OCI-LY7 (cell line): ENCODE results near the gene ACSL6. TPM values are rescaled to one million over a fixed set of nuclear protein-coding genes. Genes with fewer than 3 reads are reported as not detected.

Source experiments
- BruUV-seq: library from RNA; stranded (reverse); fragments of 400-500 nt; replicated peaks from 2 replicates; lab custom pipeline; 2021; lab: Mats Ljungman, UMichigan
- CTCF ChIA-PET: fragments of 300-600 bp; sonication (Branson Sonifier 250); formaldehyde crosslinking; loops from one replicate; lab custom pipeline; 2022; ENCODE audit warnings: antibody characterized with exemption; ENCODE audit not compliant: unreplicated experiment; lab: Charles Lee
- POLR2A ChIA-PET: fragments of 300-600 bp; sonication (Branson Sonifier 250); formaldehyde crosslinking; loops from one replicate; lab custom pipeline; 2022; ENCODE audit warnings: antibody characterized with exemption; lab: Charles Lee
- DNase-seq: peaks from one replicate; pipeline ENCODE4 v3.0.0-alpha.2; 2015; ENCODE audit warnings: low spot score
- H2AFZ ChIP-seq: fragments of 200-600 bp; sonication (generic), shearing (Covaris generic); 2 replicates; pipeline ENCODE4 v1.6.1; 2014; ENCODE audit warnings: mild to moderate bottlenecking, antibody characterized with exemption, low read length, moderate library complexity
- H3K27ac ChIP-seq: fragments of 200-600 bp; sonication (generic); 2 replicates; pipeline ENCODE4 v1.5.1; 2014; ENCODE audit warnings: mixed run types, low read depth, mild to moderate bottlenecking, moderate library complexity, low read length, inconsistent platforms; ENCODE audit not compliant: poor library complexity, severe bottlenecking
- H3K36me3 ChIP-seq: fragments of 200-600 bp; sonication (generic); 2 replicates; pipeline ENCODE4 v1.6.1; 2014; ENCODE audit warnings: mild to moderate bottlenecking, antibody characterized with exemption, low read length, moderate library complexity, mixed read lengths; ENCODE audit not compliant: insufficient read depth
- H3K4me1 ChIP-seq: fragments of 200-600 bp; sonication (generic); 2 replicates; pipeline ENCODE4 v1.5.1; 2014; ENCODE audit warnings: mild to moderate bottlenecking, low read length; ENCODE audit not compliant: insufficient read depth, poor library complexity, severe bottlenecking
- H3K4me2 ChIP-seq: fragments of 200-600 bp; sonication (generic); 2 replicates; pipeline ENCODE4 v1.6.1; 2014; ENCODE audit warnings: mild to moderate bottlenecking, low read length
- H3K4me3 ChIP-seq: fragments of 200-600 bp; sonication (generic); 2 replicates; pipeline ENCODE4 v1.5.1; 2014; ENCODE audit warnings: mild to moderate bottlenecking, low read depth, low read length; ENCODE audit not compliant: poor library complexity, severe bottlenecking
- H3K79me2 ChIP-seq: fragments of 200-600 bp; sonication (generic); 2 replicates; pipeline ENCODE4 v1.6.1; 2016; ENCODE audit warnings: low read depth, mild to moderate bottlenecking, low read length, moderate library complexity, mixed read lengths; ENCODE audit not compliant: insufficient read depth
- H3K9me2 ChIP-seq: fragments of 200-600 bp; sonication (generic); 2 replicates; pipeline ENCODE4 v1.6.1; 2016; ENCODE audit warnings: mild to moderate bottlenecking, low read length, mixed read lengths; ENCODE audit not compliant: insufficient read depth
- H3K9me3 ChIP-seq: fragments of 200-600 bp; sonication (generic); 2 replicates; pipeline ENCODE4 v1.6.1; 2014; ENCODE audit warnings: mild to moderate bottlenecking, mixed run types, low read length, mixed read lengths
- H4K20me1 ChIP-seq: fragments of 200-600 bp; sonication (generic); 2 replicates; pipeline ENCODE4 v1.6.1; 2014; ENCODE audit warnings: mild to moderate bottlenecking, antibody characterized with exemption, low read length, moderate library complexity, mixed read lengths; ENCODE audit not compliant: insufficient read depth
- CTCF ChIP-seq: fragments of 200-600 bp; sonication (generic); conservative IDR thresholded peaks from 2 replicates; pipeline ENCODE4 v1.5.1; 2014; ENCODE audit warnings: mild to moderate bottlenecking, antibody characterized with exemption, low read length, moderate library complexity, mixed read lengths
- EZH2phosphoT487 ChIP-seq: fragments of 200-600 bp; sonication (generic); IDR thresholded peaks from 2 replicates; pipeline ENCODE4 v1.6.1; 2018; ENCODE audit warnings: low read depth, borderline replicate concordance, mild to moderate bottlenecking, mixed run types, antibody characterized with exemption, low read length, moderate library complexity, mixed read lengths
- intact Hi-C: fragments of 100-400 bp; cut with micrococcal nuclease; formaldehyde crosslinking; loops from one replicate; pipeline ENCODE4 v1.10.0; 2022; ENCODE audit not compliant: unreplicated experiment
- total RNA-seq, 2 experiments: library from RNA; depleted of rRNA in 1 of 2; stranded (reverse); fragments of >200 nt in 1 of 2; shearing (Covaris generic) in 1 of 2; gene quantifications; 2 replicates each; pipeline ENCODE4 v1.2.3, GENCODE V29; 2014 to 2022

ACSL6 gene
- total RNA-seq, 2 experiments from 2014 or later: not detected

DNA sequence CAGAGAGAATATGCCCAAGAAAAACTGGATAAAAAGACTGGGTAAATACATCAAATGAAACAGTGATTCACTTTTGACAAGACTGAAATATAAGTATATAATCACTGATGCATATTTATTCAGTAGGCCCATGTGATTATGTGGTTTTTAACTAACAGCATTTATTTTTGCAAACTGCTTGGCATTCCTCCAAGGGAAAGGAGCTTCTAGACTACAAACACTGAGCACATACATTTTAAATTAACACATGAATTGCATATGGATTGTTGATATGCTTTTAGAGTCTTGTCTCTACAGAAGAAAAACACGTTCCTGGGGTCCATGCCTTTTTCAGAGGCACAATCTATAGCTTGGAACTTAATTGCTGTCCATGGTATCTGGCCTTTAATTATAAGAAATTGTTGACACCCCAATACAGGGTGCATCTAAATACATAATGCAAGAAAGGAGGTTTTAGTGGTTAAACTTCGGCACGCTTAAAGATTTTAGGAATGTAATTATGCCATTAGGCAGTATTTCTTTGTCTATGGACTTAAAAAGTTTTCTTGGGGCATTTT is 59.1 kb downstream of the ACSL6 start:
- H3K9me2 ChIP-seq: no peaks in the 10 kb centered on the region
- H3K4me1 ChIP-seq: no peaks in the 10 kb centered on the region
- no peaks in the 10 kb centered on the region for H3K79me2 ChIP-seq
- no peak overlapping the region for H3K4me2 ChIP-seq
- H2AFZ ChIP-seq: no peak overlapping the region
- no peaks in the 10 kb centered on the region for H3K9me3 ChIP-seq
- H3K4me3 ChIP-seq: no peak overlapping the region
- no peak for DNase-seq
- no peaks in the 10 kb centered on the region for H3K36me3 ChIP-seq
- H4K20me1 ChIP-seq: no peaks in the 10 kb centered on the region
- BruUV-seq: no TSS peak
- TF ChIP-seq CTCF: no peak
- no peak for TF ChIP-seq EZH2phosphoT487
- intact Hi-C loops: no loop called here
- H3K27ac ChIP-seq: no peak overlapping the region
- CTCF ChIA-PET: no interaction called here
- POLR2A ChIA-PET: no interaction called here

DNA sequence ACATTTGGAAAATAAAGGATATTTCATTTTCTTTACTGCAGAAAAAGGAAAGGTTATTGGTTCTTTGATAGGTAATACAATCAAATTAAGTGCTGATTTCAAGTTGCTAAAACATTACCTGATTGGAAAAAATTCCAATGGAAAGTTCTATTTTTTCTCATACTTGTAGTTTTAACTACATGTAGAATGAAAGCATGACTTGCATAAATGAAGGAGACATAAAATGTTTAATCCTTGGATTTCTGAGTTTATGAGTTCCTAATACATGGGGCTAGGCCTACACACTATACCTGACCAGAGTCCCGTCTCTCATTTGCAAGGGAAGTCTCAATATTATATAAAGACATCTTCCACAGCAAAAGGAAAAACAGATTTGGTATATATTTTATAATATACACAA is 60.8 kb downstream of the ACSL6 start:
- intact Hi-C loops: no loop called here
- DNase-seq: no peak
- TF ChIP-seq CTCF (no peak), EZH2phosphoT487 (no peak)
- no peaks in the 10 kb centered on the region for H3K79me2 ChIP-seq
- no peaks in the 10 kb centered on the region for H3K9me2 ChIP-seq
- H3K36me3 ChIP-seq: no peaks in the 10 kb centered on the region
- no TSS peak for BruUV-seq
- ChIA-PET POLR2A (no interaction called here), CTCF (no interaction called here)
- no peaks in the 10 kb centered on the region for H3K4me1 ChIP-seq
- no peak overlapping the region for H2AFZ ChIP-seq
- no peak overlapping the region for H3K4me2 ChIP-seq
- no peaks in the 10 kb centered on the region for H4K20me1 ChIP-seq
- no peaks in the 10 kb centered on the region for H3K9me3 ChIP-seq
- H3K4me3 ChIP-seq: no peak overlapping the region
- H3K27ac ChIP-seq: no peak overlapping the region

GRCh38 chr5:131947445-131947844 is 64.0 kb downstream of the ACSL6 start:
- BruUV-seq: no TSS peak
- TF ChIP-seq EZH2phosphoT487 (no peak), CTCF (no peak)
- H3K9me3 ChIP-seq: no peaks in the 10 kb centered on the region
- no peaks in the 10 kb centered on the region for H3K79me2 ChIP-seq
- no peak overlapping the region for H3K4me3 ChIP-seq
- intact Hi-C loops: no loop called here
- H3K9me2 ChIP-seq: no peaks in the 10 kb centered on the region
- ChIA-PET POLR2A (no interaction called here), CTCF (no interaction called here)
- no peak overlapping the region for H2AFZ ChIP-seq
- no peak overlapping the region for H3K27ac ChIP-seq
- H4K20me1 ChIP-seq: no peaks in the 10 kb centered on the region
- H3K4me1 ChIP-seq: no peaks in the 10 kb centered on the region
- no peak for DNase-seq
- no peaks in the 10 kb centered on the region for H3K36me3 ChIP-seq
- H3K4me2 ChIP-seq: no peak overlapping the region
